H1 (cell line): Measurements from ENCODE around the gene DNAJA3. TPM values are rescaled to one million over a fixed set of nuclear protein-coding genes. Genes with fewer than 3 reads are reported as not detected.

Source experiments
- ASH2L ChIP-seq: fragments of 200-600, 300-600 bp; sonication (generic); IDR thresholded peaks from one replicate; pipeline ENCODE4 v1.7.1; 2017; ENCODE audit warnings: low read length
- BRCA1 ChIP-seq: IDR thresholded peaks from 2 replicates; pipeline ENCODE4 v1.6.1; 2012; ENCODE audit warnings: low read depth, low read length, improper control_type of control experiment
- CBX5 ChIP-seq: fragments of 300-800, 300-1000 bp; sonication (generic); IDR thresholded peaks from 2 replicates; pipeline ENCODE4 v1.7.1; 2016; ENCODE audit warnings: antibody characterized with exemption, low read length, low read depth
- CBX8 ChIP-seq: fragments of 300-800, 300-1000 bp; sonication (generic); IDR thresholded peaks from 2 replicates; pipeline ENCODE4 v1.7.1; 2016; ENCODE audit warnings: low read depth, low read length, borderline replicate concordance
- CEBPB ChIP-seq: IDR thresholded peaks from 2 replicates; pipeline ENCODE4 v1.6.1; 2012; ENCODE audit warnings: low read depth, low read length
- CHD2 ChIP-seq: IDR thresholded peaks from 2 replicates; pipeline ENCODE4 v1.6.1; 2012; ENCODE audit warnings: low read length, improper control_type of control experiment
- CTBP2 ChIP-seq: IDR thresholded peaks from 2 replicates; pipeline ENCODE4 v1.7.0; 2011; ENCODE audit warnings: borderline replicate concordance, mild to moderate bottlenecking, moderate library complexity, mixed read lengths, low read length; ENCODE audit not compliant: insufficient read depth, insufficient read length
- CTCF ChIP-seq, 3 experiments: IDR thresholded peaks; 1 replicate in 2 of 3; 2 replicates in 1 of 3; pipeline versions ENCODE4 v1.5.1 to v1.6.1; 2011; ENCODE audit warnings: low read length in 3 of 3, mild to moderate bottlenecking in 3 of 3, inconsistent platforms in 2 of 3, low read depth in 1 of 3, moderate library complexity in 1 of 3; ENCODE audit not compliant: insufficient read depth in 1 of 3; ENCODE audit errors: control extremely low read depth in 1 of 3
- EP300 ChIP-seq, 2 experiments: IDR thresholded peaks; 1 replicate in 1 of 2; 2 replicates in 1 of 2; pipeline ENCODE4 v1.6.1; 2011 to 2012; ENCODE audit warnings: low read depth in 2 of 2, low read length in 2 of 2, mild to moderate bottlenecking in 2 of 2, borderline replicate concordance in 1 of 2, inconsistent platforms in 1 of 2, moderate library complexity in 1 of 2
- FOSL1 ChIP-seq: IDR thresholded peaks from 2 replicates; pipeline ENCODE4 v1.6.1; 2011; ENCODE audit warnings: mild to moderate bottlenecking, low read depth, low read length, moderate library complexity; ENCODE audit not compliant: insufficient read depth
- GABPA ChIP-seq: IDR thresholded peaks from 2 replicates; pipeline ENCODE4 v1.6.1; 2011; ENCODE audit warnings: mild to moderate bottlenecking, low read length, moderate library complexity, borderline replicate concordance; ENCODE audit not compliant: insufficient read depth
- JUN ChIP-seq: IDR thresholded peaks from 2 replicates; pipeline ENCODE4 v1.6.1; 2011; ENCODE audit warnings: low read depth, mild to moderate bottlenecking, improper control_type of control experiment, low read length
- JUND ChIP-seq: IDR thresholded peaks from 2 replicates; pipeline ENCODE4 v1.6.1; 2011; ENCODE audit warnings: mild to moderate bottlenecking, improper control_type of control experiment, low read length
- KDM1A ChIP-seq: fragments of 200-600, 300-600 bp; sonication (generic); IDR thresholded peaks from 2 replicates; pipeline ENCODE4 v1.7.1; 2016; ENCODE audit warnings: mild to moderate bottlenecking, low read length, borderline replicate concordance
- KDM4A ChIP-seq: IDR thresholded peaks from one replicate; pipeline ENCODE4 v1.7.1; 2012; ENCODE audit warnings: low read depth, mild to moderate bottlenecking, moderate library complexity, low read length, inconsistent platforms; ENCODE audit not compliant: severe bottlenecking
- MAFK ChIP-seq: IDR thresholded peaks from 2 replicates; pipeline ENCODE4 v1.6.1; 2012; ENCODE audit warnings: low read depth, mild to moderate bottlenecking, improper control_type of control experiment, low read length
- MAX ChIP-seq: IDR thresholded peaks from 2 replicates; pipeline ENCODE4 v1.6.1; 2012; ENCODE audit warnings: inconsistent platforms
- PHF8 ChIP-seq: fragments of 200-600 bp; sonication (generic); conservative IDR thresholded peaks from 2 replicates; pipeline ENCODE4 v1.7.1; 2012; ENCODE audit warnings: low read depth, mild to moderate bottlenecking, inconsistent platforms, low read length, moderate library complexity
- POLR2AphosphoS5 ChIP-seq: IDR thresholded peaks from 2 replicates; pipeline ENCODE4 v1.6.1; 2011; ENCODE audit warnings: low read depth, low read length
- POU5F1 ChIP-seq: IDR thresholded peaks from 2 replicates; pipeline ENCODE4 v1.6.1; 2011; ENCODE audit warnings: low read depth, mild to moderate bottlenecking, low read length, moderate library complexity
- SAP30 ChIP-seq: fragments of 300-600 bp; sonication (generic); IDR thresholded peaks from 2 replicates; pipeline ENCODE4 v1.7.1; 2012; ENCODE audit warnings: low read length, moderate library complexity, mild to moderate bottlenecking, inconsistent platforms; ENCODE audit not compliant: insufficient read depth, insufficient replicate concordance
- TEAD4 ChIP-seq: IDR thresholded peaks from 2 replicates; pipeline ENCODE4 v1.6.1; 2012; ENCODE audit warnings: low read depth, low read length, inconsistent platforms, mixed read lengths
- YY1 ChIP-seq: IDR thresholded peaks from 2 replicates; pipeline ENCODE4 v1.6.1; 2011; ENCODE audit warnings: low read depth, mild to moderate bottlenecking, low read length
- ZNF274 ChIP-seq: IDR thresholded peaks from 2 replicates; pipeline ENCODE4 v1.7.0; 2012; ENCODE audit warnings: low read length, borderline replicate concordance; ENCODE audit errors: extremely low read depth
- polyA plus RNA-seq, 7 experiments: library from polyadenylated mRNA; depleted of rRNA in 3 of 7; stranded (reverse) in 5 of 7; unstranded in 2 of 7; fragments of >200 nt in 5 of 7; fragments of 200-250 nt in 2 of 7; gene quantifications; 1 replicate in 5 of 7; 2 replicates in 1 of 7; 4 replicates in 1 of 7; pipeline versions ENCODE4 v1.2.1 to v1.2.3, GENCODE V29; 2011 to 2013; ENCODE audit warnings: missing spikeins in 2 of 7, mixed read lengths in 2 of 7
- total RNA-seq: library from RNA; stranded (reverse); fragmentation: NEBNext Ultra II Directional; extraction: Animal tissue kit (Norgen Biotek cat#: 25700); gene quantifications from 2 replicates; pipeline ENCODE4 v1.2.1, GENCODE V29; 2021

DNAJA3 gene
- total and polyA plus RNA-seq, 2 of the 8 experiments (the other 6 are each of a cell fraction or from before 2014, with no cell fraction given), result 37.3 to 59.1 TPM

- TF ChIP-seq GABPA (no peak), FOSL1 (no peak), BRCA1 (no peak), CBX5 (no peak), YY1 (no peak), MAFK (no peak), KDM1A (no peak), CTCF (IDR thresholded peaks at IDR 0.05; ENCODE audit: control extremely low read depth in 1 of 3, insufficient read depth in 1 of 3, low read depth in 1 of 3, low read length in 3 of 3) (peak in 1 of 3 experiments; percentile 53; a peak in 1 of 4 replicates), JUN (peak; percentile 33; the same call in 1 of the 2 replicates), PHF8 (no peak), ZNF274 (no peak), CEBPB (no peak), KDM4A (no peak), TEAD4 (no peak), JUND (peak; percentile 40; the same call in 1 of the 2 replicates), POU5F1 (no peak), CBX8 (no peak), CHD2 (no peak), ASH2L (no peak), CTBP2 (no peak), POLR2AphosphoS5 (no peak), MAX (no peak), EP300 (IDR thresholded peaks at IDR 0.05; ENCODE audit: borderline replicate concordance in 1 of 2, low read depth in 2 of 2, low read length in 2 of 2) (no peak), SAP30 (no peak)
Measured at GRCh38 chr16:4477966-4478365, 52.3 kb downstream of the DNAJA3 start (continued).
